GM19397 (cell line): ENCODE results near the gene MYOD1.

Experiments
- ATAC-seq: cut with Tn5 transposase; IDR thresholded peaks from one replicate; pipeline ENCODE4 v1.9.1; 2021; ENCODE audit warnings: mild to moderate bottlenecking, moderate library complexity; ENCODE audit not compliant: unreplicated experiment

Gene MYOD1

GRCh38 chr11:17719028-17719937 lies at the start of gene MYOD1:
Gene MYOD1 (plus strand): TSS chr11:17719571. CDS start chr11:17719783, 212 bp downstream.
- no peak for ATAC-seq

DNA sequence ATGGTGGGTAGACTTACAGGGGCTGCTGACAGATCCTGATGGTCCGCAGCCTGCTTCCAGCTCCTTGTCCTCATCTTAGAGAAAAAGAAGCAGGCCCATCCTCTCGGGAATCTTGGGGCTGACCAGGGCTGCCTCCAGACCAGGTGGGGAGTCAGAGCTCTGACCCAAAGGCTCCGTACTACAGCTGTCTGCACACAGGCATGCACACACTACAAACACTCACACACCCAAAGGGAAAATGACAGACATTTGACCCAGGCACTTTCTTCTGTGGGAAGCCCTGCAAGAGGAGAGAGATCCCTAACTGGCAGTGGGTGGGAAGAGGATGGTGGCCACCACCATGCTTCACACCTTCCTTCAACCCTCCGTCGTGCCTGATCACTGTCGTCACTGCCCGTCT lies 46.9 kb upstream of the MYOD1 start:
- no peak for ATAC-seq

DNA sequence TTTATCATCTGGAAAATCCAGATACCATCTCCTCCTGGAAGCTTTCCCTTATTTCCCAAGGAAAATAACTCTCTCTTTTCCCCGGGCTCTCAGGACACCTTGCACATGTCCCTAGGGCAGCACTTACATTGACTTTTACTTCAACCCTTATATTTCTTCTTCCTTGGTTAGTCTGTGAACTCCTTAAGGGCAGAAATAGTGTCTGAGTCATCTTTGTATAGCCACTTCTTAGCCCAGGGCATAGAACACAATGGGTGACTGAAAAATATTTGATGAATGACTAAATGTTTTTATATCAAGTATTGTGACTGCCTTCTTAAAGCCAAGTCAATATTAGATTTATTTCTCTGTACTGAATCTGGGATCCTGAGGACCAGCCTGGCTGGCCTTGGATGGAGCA lies 45.4 kb upstream of the MYOD1 start:
- no peak for ATAC-seq

DNA sequence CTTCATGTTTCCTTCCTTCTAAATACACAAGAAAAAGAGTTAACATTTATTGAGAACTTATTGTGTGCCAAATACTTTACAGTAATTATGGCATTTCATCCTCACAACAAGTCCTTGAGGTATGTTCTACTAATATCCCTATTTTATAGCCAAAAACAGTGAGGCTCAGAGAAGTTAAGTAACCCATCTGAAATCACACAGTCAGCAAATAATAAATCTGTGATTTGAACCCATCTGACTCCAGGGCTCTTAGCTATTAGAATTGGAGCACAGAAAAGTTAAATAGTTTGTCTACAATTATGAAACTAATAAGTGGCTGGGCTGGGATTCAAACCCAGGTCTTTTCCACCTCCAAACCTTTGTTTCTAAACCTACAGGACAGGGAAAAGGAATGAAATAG lies 36.5 kb upstream of the MYOD1 start:
- no peak for ATAC-seq

DNA sequence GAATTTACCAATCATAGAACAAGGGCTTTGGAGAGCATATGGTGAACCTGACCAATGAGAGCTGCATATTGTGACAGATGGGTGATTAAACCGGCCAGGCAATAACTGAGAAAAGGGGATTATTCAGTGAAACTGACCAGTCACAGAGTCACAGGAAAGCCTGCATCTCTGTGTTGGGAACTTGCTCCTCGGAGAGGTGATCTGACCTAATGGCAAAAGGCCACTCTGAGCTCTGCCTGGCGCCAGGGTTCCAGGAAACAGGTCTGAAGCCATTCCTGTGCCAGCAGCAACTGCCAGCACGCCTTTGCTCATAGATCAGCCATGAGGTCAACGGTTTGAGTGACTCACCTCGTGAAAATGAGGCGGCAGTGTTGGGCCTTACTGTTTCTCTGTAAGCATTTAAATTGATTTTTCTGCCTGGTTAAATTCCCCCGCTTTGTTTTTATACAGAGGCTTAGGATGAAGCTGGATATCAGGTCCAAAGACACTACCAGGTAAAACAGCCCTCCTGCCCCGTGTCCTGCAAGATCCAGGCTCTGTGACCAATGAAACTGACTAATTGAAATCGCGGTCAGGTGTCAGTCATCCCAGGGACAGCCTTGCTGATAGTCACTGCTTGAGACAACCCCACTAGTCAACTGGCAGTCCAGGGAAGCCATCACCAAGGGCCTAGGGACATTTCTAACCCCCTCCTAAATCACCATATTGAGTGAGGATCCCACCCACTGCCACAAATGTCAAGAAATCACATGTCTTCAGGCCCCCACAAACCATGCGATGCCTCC lies 35.8 kb upstream of the MYOD1 start:
- no peak for ATAC-seq

DNA sequence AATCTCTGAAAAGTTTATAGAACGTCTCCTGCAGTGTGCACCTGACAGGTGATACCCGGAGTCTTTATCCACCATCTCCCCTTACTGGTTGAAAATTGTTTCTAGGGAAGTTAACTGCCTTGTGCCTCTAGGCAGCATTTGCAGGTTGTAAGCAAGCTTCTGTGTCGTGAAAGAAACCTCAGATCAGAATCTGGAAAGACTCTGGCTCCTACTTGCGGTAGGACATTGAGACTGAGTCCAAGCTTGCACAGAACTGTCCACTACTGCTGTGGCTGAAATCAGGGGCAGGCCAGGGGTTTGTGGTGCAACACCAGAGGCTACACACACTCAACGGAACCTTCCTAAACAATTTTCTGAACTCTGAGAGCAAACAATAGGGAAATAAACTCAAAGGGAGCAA lies 34.8 kb upstream of the MYOD1 start:
- no peak for ATAC-seq

GRCh38 chr11:17686231-17686980 lies 33.0 kb upstream of the MYOD1 start:
- no peak for ATAC-seq

- ATAC-seq: no peak
Observed at GRCh38 chr11:17687946-17688670, 31.3 kb upstream of the MYOD1 start.

- no peak for ATAC-seq
Observed at GRCh38 chr11:17691550-17691949, 27.8 kb upstream of the MYOD1 start.

GRCh38 chr11:17691976-17692375 lies 27.4 kb upstream of the MYOD1 start:
- no peak for ATAC-seq

- no peak for ATAC-seq
Observed at GRCh38 chr11:17692931-17693330, 26.4 kb upstream of the MYOD1 start.

DNA sequence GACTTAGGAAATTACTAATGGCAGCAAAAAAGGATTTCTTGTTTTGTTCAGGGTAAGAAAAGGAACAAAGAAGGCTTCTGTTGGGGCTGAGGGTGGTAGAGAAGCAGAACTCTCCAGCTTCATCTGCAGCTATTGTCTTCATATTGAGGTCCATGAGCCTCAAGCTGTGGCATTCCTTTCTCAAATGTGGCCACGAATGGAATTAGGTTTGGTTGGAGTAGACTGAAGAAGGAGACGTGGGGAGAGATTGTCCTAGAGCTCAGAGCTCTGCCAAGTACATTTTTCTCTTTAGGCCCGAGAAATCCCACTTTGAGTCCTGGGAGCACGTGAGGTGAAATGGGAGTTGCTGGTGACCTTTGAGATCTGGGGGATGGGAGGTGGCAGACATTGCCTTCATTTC lies 25.8 kb upstream of the MYOD1 start:
- ATAC-seq: no peak

DNA sequence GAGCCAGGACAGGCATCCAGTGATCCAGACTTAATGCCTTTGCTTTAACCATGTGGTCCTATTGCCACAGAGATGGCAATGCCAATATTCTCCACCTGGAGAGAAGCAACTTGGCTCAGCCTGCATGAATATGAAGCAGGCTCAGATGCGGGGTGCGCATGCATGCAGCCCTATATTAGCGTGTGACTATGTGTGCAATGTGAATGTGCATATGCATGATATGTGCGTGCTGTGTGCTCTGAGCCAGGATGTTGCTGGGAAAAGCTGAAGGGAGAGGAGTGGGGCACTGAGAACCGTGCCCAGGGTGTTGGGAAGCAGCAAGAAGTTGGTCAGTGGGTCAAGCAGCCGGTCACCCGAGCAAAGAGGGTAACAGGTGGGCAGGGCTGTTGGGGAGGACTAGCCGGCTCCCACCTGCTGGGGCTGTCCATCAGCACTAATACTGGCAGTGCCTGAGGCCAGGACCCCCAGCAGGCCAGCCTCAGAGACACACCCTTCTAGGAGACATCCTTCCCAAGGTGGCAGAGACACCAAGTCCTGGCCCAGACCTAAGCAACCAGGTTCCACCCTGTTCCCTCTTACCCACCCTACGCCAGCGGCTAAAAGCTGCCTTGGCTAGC lies 24.8 kb upstream of the MYOD1 start:
- ATAC-seq: no peak

- no peak for ATAC-seq
Observed at GRCh38 chr11:17695454-17696441, 23.6 kb upstream of the MYOD1 start.

DNA sequence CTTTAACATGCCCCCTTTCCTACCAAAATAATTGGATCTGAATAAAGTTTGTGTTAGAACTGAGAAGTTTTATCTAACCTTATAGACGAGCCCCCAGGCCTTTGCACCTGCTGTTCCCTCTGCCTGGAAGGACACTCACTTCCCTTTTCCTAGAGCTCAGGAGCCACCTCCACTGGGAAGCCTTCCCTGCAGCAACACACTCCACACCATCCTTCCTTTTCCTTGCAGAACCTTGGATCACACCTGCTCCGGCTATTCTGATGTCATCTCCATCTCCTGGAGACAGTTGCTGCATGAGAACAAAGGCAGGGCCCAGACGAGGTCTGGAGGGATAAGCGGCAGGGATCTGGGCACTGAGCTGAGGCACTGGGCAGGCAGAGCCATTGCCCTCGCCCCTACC lies 22.6 kb upstream of the MYOD1 start:
- ATAC-seq: no peak

GRCh38 chr11:17697175-17697949 lies 22.0 kb upstream of the MYOD1 start:
- no peak for ATAC-seq

DNA sequence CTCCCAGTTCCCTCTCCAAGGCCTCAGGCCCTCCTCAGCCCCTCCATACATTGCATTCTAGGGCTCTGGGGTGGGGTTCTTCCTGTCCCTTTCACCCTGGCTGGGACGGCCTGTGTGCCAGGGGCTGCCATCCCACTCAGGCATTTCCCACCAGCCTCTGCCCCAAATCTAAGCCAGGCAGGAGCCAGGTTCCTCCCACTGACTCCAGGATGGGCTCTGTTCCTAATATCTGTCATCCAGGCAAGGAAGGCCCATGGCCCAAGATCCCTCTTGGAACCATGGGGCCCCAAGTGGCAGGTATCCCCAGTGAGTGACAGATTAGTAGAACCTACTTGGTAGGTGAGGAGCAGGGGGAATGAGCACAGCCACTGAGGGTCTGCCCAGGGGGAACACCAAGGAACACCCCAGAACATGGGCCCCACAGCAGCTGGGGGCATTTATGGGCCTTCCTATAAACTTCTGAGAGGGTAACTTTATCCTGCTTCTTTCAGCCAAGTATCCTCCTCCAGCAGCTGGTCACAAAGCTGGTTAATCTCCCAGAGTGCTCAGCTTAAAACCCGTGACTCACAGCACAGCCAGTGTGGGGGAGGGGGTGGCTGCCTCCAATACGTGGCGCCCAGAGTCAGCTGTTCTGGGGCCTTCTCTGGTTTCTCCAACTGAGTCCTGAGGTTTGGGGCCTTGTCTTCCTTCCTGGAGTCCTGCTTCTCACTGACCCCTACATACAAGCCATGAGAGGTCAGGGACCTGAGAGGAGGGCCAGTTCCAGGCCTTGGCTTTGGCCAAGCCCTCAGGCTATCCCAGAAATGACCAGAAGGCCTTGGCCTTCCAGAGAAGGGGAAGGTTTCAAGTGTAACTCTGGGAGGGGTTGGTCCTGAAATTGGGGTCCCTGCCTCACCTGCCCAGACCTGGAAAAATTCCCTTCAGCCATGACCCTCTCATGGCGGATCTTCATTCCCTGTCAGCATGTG lies 19.9 kb upstream of the MYOD1 start:
- no peak for ATAC-seq
